HEK293T (cell line): ENCODE measurements around the gene MIDN.

ENCODE experiments used
- FOXA1 ChIP-seq: fragments of 450-650 bp; IDR thresholded peaks from 2 replicates; pipeline ENCODE4 v1.6.1; 2016; ENCODE audit warnings: mild to moderate bottlenecking
- LEF1 ChIP-seq: fragments of 450-650 bp; IDR thresholded peaks from 2 replicates; pipeline ENCODE4 v1.6.1; 2017; ENCODE audit warnings: mild to moderate bottlenecking, borderline replicate concordance

GRCh38 chr19:1217366-1217765 lies 31.0 kb upstream of the MIDN start:
- TF ChIP-seq LEF1, result no peak
- TF ChIP-seq FOXA1, result no peak
